ENCODE data around the gene ARHGAP28. TPM values are rescaled to one million over a fixed set of nuclear protein-coding genes. Genes with fewer than 3 reads are reported as not detected.
"Not testable (repeated sequence)": the region's sequence is repeated elsewhere in the genome, so short reads cannot be mapped to it uniquely, and the experiment has no call there.

Gene ARHGAP28
- total RNA-seq, 1 experiment from 2014 or later = 0.27 TPM

DNA sequence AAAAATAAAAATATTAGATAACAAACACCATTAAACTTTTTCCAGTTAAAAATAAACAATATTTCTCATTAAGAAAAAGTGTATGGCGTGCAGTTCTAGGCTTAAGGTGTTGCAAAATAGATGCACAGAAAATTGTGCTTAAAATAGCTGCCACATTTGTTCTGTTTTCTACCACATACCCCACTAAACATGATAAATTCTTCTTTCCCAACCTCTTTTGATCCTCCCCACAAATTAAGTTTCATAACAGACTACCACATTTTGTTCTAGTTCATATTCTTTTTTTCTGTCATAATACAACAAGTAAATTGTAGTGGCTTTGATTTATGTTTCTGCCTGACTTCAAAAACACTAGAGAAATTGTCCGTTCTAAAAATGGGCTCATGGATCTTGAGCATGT is 64.5 kb downstream of the ARHGAP28 start:
- no peak for DNase-seq (ENCODE audit: low read depth)
- in situ Hi-C loops (cut with HindIII; ENCODE audit: low pct_unique_long_range_greater_than_20kb, low sequenced_read_pairs) = no loop called here

DNA sequence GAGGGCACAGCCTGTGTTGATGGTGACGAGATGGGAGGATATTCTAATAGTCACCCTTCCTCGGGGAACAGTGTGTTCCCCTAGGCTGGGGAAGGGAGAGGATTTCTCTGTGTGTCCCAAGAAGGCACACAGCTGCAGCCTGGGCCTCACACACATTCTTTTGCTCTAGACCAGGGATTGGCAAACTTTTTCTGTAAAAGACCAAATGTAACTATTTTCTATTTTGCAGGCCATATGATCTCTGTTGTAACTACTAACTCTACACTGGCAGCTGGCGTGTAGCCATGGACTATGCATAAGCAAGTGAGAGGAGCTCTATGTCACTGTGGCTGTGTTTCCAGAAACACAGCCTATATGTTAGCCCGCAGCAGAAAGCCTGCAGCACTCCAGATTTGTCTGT is 65.8 kb downstream of the ARHGAP28 start:
- in situ Hi-C loops (cut with HindIII; ENCODE audit: low pct_unique_long_range_greater_than_20kb, low sequenced_read_pairs) = no loop called here

DNA sequence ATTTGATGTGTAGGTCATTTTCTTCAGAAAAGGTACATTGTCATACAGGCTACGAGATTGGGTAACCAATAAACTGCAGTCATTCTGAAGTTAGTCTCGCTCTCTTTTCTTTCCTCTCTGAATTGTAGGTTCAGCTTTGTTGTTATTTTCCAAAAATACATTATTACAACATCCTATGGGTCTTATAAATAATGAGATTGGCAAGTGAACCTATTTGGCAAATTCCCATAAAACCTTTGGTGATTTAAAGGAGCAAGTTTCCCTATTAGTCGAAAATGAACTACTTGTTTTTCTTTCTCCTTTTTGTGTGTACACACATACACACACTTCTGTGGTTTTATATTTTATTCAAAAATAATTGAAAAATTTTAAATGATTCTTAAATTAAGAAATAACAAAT is 67.0 kb downstream of the ARHGAP28 start:
- in situ Hi-C loops (cut with HindIII; ENCODE audit: low pct_unique_long_range_greater_than_20kb, low sequenced_read_pairs) = no loop called here
- DNase-seq (ENCODE audit: low read depth) = no peak

More for the DNA sequence above, 65.8 kb downstream of the ARHGAP28 start:
- no peak for DNase-seq (ENCODE audit: low read depth)

DNA sequence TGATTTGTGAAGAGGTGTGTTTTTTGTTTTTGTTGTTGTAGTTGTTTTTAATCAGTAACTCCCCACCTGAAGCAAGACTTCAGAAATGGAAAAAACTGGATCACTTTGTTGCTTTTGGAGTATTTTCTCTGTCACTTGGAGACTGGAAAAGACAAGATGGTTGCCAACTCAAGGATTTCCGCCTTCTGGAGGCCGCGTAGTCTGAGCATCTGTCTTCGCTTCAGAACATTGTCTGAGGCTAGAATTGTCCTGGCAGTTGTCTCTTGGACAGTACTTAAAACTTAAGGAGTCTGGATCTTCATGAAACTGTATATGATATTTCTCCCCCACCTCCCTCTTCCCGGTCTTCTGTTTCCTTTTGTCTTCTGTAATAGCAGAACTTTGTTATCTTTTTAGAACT is 67.7 kb downstream of the ARHGAP28 start:
- DNase-seq (ENCODE audit: low read depth) = no peak
- in situ Hi-C loops (cut with HindIII; ENCODE audit: low pct_unique_long_range_greater_than_20kb, low sequenced_read_pairs) = no loop called here

- no peak for DNase-seq (ENCODE audit: low read depth)
- in situ Hi-C loops (cut with HindIII; ENCODE audit: low pct_unique_long_range_greater_than_20kb, low sequenced_read_pairs) = no loop called here
Observed at GRCh38 chr18:6798896-6799295, 69.4 kb downstream of the ARHGAP28 start.

DNA sequence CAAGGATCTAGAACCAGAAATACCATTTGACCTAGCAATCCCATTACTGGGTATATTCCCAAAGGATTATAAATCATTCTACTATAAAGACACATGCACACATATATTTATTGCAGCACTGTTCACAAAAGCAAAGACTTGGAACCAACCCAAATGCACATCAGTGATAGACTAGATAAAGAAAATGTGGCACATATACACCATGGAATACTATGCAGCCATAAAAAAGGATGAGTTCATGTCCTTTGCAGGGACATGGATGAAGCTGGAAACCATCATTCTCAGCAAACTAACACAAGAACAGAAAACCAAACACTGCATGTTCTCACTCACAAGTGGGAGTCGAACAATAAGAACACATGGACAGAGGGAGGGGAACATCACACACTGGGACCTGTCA is 70.8 kb downstream of the ARHGAP28 start:
- DNase-seq (ENCODE audit: low read depth); in situ Hi-C loops (cut with HindIII; ENCODE audit: low pct_unique_long_range_greater_than_20kb, low sequenced_read_pairs): not testable (repeated sequence)

GRCh38 chr18:6807515-6808257 is 78.2 kb downstream of the ARHGAP28 start:
- DNase-seq (ENCODE audit: low read depth) = no peak
- in situ Hi-C loops (cut with HindIII; ENCODE audit: low pct_unique_long_range_greater_than_20kb, low sequenced_read_pairs) = no loop called here

GRCh38 chr18:6810191-6810590 is 80.7 kb downstream of the ARHGAP28 start:
- in situ Hi-C loops (cut with HindIII; ENCODE audit: low pct_unique_long_range_greater_than_20kb, low sequenced_read_pairs) = no loop called here
- no peak for DNase-seq (ENCODE audit: low read depth)

DNA sequence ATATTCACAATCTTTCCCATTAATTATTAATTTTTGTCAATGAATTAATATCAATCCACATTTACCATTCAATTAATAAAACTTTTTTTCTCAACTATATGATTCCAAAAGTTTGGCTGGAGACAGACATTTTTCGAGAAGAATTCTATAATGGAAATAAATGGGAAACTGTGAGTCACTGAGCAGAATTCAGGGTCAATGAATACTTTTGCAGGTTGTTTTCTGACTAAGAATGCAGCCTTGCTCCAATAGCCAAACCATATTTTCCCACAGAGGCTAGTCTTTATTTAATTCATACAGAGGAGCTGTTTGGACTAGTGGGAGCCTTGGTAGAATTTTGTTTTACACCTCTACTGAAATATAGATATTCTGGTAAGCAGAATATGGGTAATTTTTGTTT is 82.3 kb downstream of the ARHGAP28 start:
- DNase-seq (ENCODE audit: low read depth) = no peak

DNA sequence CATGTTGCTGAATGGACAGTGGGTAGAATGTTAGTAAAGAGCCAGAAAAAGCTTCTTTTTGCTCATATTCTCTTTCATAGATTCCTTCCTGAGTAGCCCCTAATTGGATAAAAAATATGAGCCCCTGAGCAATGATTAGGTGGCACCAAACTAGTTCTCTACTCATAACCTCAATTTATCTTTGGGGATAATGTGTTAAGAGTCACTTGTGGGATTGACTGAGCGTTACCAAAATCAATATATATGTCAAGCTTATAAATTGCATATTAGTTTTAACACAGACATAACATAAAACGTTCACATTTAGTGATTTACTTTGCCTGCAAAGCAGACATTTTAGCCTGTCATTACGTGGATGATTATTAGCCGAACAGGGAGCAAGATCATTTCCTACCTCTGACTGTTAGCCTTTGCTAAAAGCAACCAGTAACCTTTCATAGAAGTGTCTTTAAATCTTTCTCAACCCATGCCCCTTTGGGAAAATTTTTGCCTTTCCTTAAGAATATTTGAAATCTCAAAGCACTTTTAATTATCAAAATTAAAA is 85.4 kb downstream of the ARHGAP28 start:
- in situ Hi-C loops (cut with HindIII; ENCODE audit: low pct_unique_long_range_greater_than_20kb, low sequenced_read_pairs) = no loop called here
- DNase-seq (ENCODE audit: low read depth) = no peak

More for the DNA sequence above, 82.3 kb downstream of the ARHGAP28 start:
- in situ Hi-C loops (cut with HindIII; ENCODE audit: low pct_unique_long_range_greater_than_20kb, low sequenced_read_pairs) = no loop called here

GRCh38 chr18:6816154-6816553 is 86.6 kb downstream of the ARHGAP28 start:
- DNase-seq (ENCODE audit: low read depth) = no peak
- in situ Hi-C loops (cut with HindIII; ENCODE audit: low pct_unique_long_range_greater_than_20kb, low sequenced_read_pairs) = no loop called here

GRCh38 chr18:6819332-6819731 is 89.8 kb downstream of the ARHGAP28 start:
- DNase-seq (ENCODE audit: low read depth) = no peak
- in situ Hi-C loops (cut with HindIII; ENCODE audit: low pct_unique_long_range_greater_than_20kb, low sequenced_read_pairs) = no loop called here

GRCh38 chr18:6820314-6820713 is 90.8 kb downstream of the ARHGAP28 start:
- DNase-seq (ENCODE audit: low read depth) = no peak
- in situ Hi-C loops (cut with HindIII; ENCODE audit: low pct_unique_long_range_greater_than_20kb, low sequenced_read_pairs) = no loop called here

DNA sequence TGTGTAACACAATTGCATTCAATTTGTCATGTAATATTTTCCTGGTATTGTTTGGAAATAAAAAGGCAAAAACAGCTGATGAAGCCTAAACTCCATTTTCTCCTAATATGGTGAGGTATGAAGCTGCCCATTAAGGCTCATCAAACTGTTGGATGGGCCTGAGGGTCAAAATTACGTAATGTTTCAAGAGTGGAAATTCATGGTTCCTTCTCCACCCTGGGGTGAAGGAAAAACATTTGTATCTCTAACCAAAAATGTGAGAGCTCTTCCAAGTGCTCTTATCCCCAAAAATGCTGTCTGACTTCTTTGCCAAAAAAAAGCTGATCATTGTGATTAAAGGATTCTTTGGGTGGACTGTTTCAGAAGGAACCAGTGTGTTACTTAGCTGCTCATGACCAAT is 91.8 kb downstream of the ARHGAP28 start:
- no peak for DNase-seq (ENCODE audit: low read depth)
- in situ Hi-C loops (cut with HindIII; ENCODE audit: low pct_unique_long_range_greater_than_20kb, low sequenced_read_pairs) = no loop called here

- DNase-seq (ENCODE audit: low read depth); in situ Hi-C loops (cut with HindIII; ENCODE audit: low pct_unique_long_range_greater_than_20kb, low sequenced_read_pairs): not testable (repeated sequence)
Observed at GRCh38 chr18:6827161-6827560, 97.6 kb downstream of the ARHGAP28 start.

DNA sequence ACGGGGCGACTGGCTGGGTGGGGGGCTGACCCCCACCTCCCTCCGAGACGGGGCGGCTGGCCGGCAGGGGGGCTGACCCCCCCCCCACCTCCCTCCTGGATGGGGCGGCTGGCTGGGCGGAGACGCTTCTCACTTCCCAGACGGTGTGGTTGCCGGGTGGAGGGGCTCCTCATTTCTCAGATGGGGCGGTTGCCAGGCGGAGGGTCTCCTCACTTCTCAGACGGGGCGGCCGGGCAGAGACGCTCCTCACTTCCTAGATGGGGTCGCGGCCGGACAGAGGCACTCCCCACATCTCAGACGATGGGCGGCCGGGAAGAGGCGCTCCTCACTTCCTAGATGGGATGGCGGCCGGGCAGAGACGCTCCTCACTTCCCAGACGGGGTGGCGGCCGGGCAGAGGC is 98.0 kb downstream of the ARHGAP28 start:
- in situ Hi-C loops (cut with HindIII; ENCODE audit: low pct_unique_long_range_greater_than_20kb, low sequenced_read_pairs); DNase-seq (ENCODE audit: low read depth): not testable (repeated sequence)

DNA sequence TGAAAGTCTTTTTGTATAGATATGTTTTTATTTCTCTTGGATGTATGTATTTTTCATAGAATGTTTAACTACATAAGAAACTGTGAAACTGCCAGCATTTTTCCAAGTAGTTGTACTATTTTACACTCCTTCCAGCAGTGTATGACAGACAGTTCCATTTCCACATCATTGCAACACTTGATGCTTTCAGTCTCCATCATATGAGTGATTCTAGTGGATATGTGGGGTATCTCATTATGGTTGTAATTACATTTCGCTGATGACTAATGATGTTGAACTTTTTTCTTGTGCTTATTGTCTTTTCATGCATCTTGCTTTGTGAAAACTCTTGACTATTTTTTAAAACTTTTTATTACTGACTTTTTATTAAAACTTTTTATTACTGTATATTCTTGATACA is 101.4 kb downstream of the ARHGAP28 start:
- in situ Hi-C loops (cut with HindIII; ENCODE audit: low pct_unique_long_range_greater_than_20kb, low sequenced_read_pairs) = no loop called here
- DNase-seq (ENCODE audit: low read depth) = no peak

DNA sequence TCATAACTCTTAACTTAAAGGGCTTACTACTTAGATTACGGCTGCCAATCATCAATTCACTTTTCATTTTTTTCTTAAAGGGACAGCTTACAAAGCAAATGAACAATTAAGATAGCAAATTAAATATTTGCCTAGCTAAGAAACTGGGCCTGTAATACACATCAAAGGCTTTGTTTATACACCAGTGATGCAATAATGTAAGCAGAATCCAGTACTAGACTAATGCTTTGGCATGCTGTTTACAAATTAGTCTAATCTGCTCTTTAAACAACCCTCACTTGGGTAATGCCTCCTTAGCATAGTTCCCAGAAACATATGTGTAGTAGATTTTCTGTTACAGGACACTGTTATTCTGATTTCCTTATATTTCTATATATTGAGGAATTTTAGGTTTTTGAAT is 105.8 kb downstream of the ARHGAP28 start:
- in situ Hi-C loops (cut with HindIII; ENCODE audit: low pct_unique_long_range_greater_than_20kb, low sequenced_read_pairs) = no loop called here
- no peak for DNase-seq (ENCODE audit: low read depth)

- in situ Hi-C loops (cut with HindIII; ENCODE audit: low pct_unique_long_range_greater_than_20kb, low sequenced_read_pairs) = no loop called here
- DNase-seq (ENCODE audit: low read depth) = no peak
Observed at GRCh38 chr18:6836331-6836730, 106.8 kb downstream of the ARHGAP28 start.

DNA sequence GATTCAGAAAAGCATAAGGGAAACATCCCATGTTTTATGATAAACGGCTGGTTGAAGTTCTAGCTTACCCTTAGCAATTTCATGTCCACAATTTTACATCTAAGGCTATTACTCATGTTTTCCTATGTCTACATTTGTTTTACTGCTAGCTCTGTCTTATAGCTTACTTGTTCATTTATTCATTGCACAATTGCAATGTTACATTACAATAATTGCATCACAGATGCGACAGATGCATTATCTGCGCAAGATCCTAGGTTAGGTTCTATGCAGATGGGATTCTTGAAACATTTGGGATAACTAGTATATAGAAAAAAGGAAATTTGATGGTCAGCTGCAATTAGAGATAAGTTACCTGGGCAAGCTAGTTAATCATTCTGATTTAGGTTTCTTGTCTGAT is 108.4 kb downstream of the ARHGAP28 start:
- in situ Hi-C loops (cut with HindIII; ENCODE audit: low pct_unique_long_range_greater_than_20kb, low sequenced_read_pairs) = no loop called here
- DNase-seq (ENCODE audit: low read depth) = no peak
